MM.1S (cell line): Measurements from ENCODE around the gene PLK2.

Experiments
- EZH2 ChIP-seq: fragments of 300-600 bp; sonication (generic); optimal IDR thresholded peaks from 2 replicates; pipeline ENCODE3; 2017; ENCODE audit warnings: low read depth, mild to moderate bottlenecking, antibody characterized with exemption, low read length, mixed read lengths
- TF ChIP-seq, protein P1 (sequence below): fragments of 300-600 bp; sonication (generic); IDR thresholded peaks from 2 replicates; pipeline ENCODE4 v1.5.1; 2016; ENCODE audit warnings: antibody characterized with exemption, low read length, mixed read lengths

DNA sequence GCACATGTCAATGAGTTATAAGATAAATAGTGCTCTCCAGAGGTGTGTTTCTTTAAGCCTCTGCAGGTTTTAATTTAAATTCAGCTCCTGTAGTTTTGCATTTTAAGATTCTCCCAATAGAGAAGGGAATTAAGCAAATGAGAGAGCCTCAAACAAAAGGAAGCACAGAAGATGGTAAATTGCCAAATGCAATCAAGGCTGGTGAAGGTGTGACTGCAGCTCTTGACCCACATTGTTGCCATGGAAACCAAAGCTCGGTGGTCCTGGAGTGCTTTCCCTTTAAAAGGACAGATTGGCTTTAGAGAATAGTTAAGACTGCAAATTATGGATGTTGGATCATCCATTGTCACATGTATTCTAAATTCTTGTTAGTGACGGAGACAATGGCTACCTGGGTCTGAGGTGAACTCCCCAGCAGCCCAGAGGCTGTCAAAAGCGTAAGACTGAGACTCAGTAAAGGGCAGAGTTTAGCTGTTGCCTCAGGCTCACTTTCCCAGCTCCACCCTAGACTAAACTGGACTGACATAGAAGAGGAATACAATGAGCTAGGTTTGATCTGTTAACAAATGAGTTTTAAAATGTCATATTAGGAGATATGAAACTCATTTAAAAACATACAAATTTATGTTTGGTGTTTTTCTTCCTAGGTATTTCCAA is 43.6 kb upstream of the PLK2 start:
- TF ChIP-seq, protein P1, sequence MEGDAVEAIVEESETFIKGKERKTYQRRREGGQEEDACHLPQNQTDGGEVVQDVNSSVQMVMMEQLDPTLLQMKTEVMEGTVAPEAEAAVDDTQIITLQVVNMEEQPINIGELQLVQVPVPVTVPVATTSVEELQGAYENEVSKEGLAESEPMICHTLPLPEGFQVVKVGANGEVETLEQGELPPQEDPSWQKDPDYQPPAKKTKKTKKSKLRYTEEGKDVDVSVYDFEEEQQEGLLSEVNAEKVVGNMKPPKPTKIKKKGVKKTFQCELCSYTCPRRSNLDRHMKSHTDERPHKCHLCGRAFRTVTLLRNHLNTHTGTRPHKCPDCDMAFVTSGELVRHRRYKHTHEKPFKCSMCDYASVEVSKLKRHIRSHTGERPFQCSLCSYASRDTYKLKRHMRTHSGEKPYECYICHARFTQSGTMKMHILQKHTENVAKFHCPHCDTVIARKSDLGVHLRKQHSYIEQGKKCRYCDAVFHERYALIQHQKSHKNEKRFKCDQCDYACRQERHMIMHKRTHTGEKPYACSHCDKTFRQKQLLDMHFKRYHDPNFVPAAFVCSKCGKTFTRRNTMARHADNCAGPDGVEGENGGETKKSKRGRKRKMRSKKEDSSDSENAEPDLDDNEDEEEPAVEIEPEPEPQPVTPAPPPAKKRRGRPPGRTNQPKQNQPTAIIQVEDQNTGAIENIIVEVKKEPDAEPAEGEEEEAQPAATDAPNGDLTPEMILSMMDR: no peak
- no peak for TF ChIP-seq EZH2
